HG03439 (cell line): ENCODE results near the gene IDH3B.
"Not testable (repeated sequence)": the region's sequence is repeated elsewhere in the genome, so short reads cannot be mapped to it uniquely, and the experiment has no call there.

Experiments used
- ATAC-seq: cut with Tn5 transposase; IDR thresholded peaks from one replicate; pipeline ENCODE4 v1.9.1; 2021; ENCODE audit warnings: mild to moderate bottlenecking, moderate library complexity; ENCODE audit not compliant: unreplicated experiment

IDH3B gene

GRCh38 chr20:2695206-2695983, 31.4 kb upstream of the IDH3B start:
- no peak for ATAC-seq

- no peak for ATAC-seq
These were observed 30.5 kb upstream of the IDH3B start for GRCh38 chr20:2694519-2694918.

- no peak for ATAC-seq
These were observed 30.0 kb upstream of the IDH3B start for GRCh38 chr20:2694008-2694471.

- no peak for ATAC-seq
These were observed 29.4 kb upstream of the IDH3B start for GRCh38 chr20:2693286-2694007.

- ATAC-seq, result no peak
These were observed 28.9 kb upstream of the IDH3B start for GRCh38 chr20:2692886-2693285.

- ATAC-seq, result no peak
These were observed 28.2 kb upstream of the IDH3B start, which contains the start of gene EBF4 for GRCh38 chr20:2692036-2692885. TSS of gene EBF4 (plus strand) at chr20:2692780. CDS start at chr20:2693646, 866 bp downstream.

- ATAC-seq, result no peak
These were observed 27.6 kb upstream of the IDH3B start for GRCh38 chr20:2691663-2692035.

- ATAC-seq, result no peak
These were observed 27.1 kb upstream of the IDH3B start for GRCh38 chr20:2691127-2691526.

- no peak for ATAC-seq
These were observed 26.7 kb upstream of the IDH3B start for GRCh38 chr20:2690718-2691117.

- ATAC-seq, result no peak
These were observed 26.2 kb upstream of the IDH3B start for GRCh38 chr20:2690213-2690612.

- no peak for ATAC-seq
These were observed 24.1 kb upstream of the IDH3B start for GRCh38 chr20:2688041-2688591.

- ATAC-seq, result no peak
These were observed 23.5 kb upstream of the IDH3B start for GRCh38 chr20:2687514-2687913.

- ATAC-seq, result not testable (repeated sequence)
These were observed 20.8 kb upstream of the IDH3B start for GRCh38 chr20:2684817-2685216.

- ATAC-seq, result not testable (repeated sequence)
These were observed 18.0 kb upstream of the IDH3B start for GRCh38 chr20:2682040-2682439.

GRCh38 chr20:2680046-2680445, 16.0 kb upstream of the IDH3B start:
- ATAC-seq, result no peak

GRCh38 chr20:2673453-2673852, 9.4 kb upstream of the IDH3B start:
- ATAC-seq, result no peak

GRCh38 chr20:2672446-2672845, 8.4 kb upstream of the IDH3B start:
- no peak for ATAC-seq

GRCh38 chr20:2671977-2672376, 8.0 kb upstream of the IDH3B start:
- no peak for ATAC-seq

GRCh38 chr20:2663364-2663886, 591 bp downstream of the IDH3B start:
- ATAC-seq, result no peak

- no peak for ATAC-seq
These were observed 4.5 kb downstream of the IDH3B start for GRCh38 chr20:2659547-2659946.
